Spleen (tissue), 11 donors: ENCODE data around the gene EPB41L4B. TPM values are rescaled to one million over a fixed set of nuclear protein-coding genes. Genes with fewer than 3 reads are reported as not detected.

Experiments used
- DNase-seq: peaks from one replicate; pipeline ENCODE4 v3.0.0-alpha.2; 2020
- H3K27ac ChIP-seq, 8 donors: fragments of 200-600 bp; sonication (generic) in 7 of 8; 1 replicate in 4 of 8; 2 replicates in 4 of 8; pipeline versions ENCODE4 v1.5.0 to v1.8.0; 2016 to 2021; ENCODE audit warnings: inconsistent platforms in 4 of 8, mild to moderate bottlenecking in 4 of 8, moderate library complexity in 1 of 8
- H3K27me3 ChIP-seq, 7 donors: fragments of 200-600 bp; sonication (generic) in 6 of 7; replicated peaks in 1 of 7; 1 replicate in 4 of 7; 2 replicates in 3 of 7; pipeline versions ENCODE4 v1.5.0 to v1.8.0; 2016 to 2021; ENCODE audit warnings: inconsistent platforms in 3 of 7, mild to moderate bottlenecking in 1 of 7
- H3K36me3 ChIP-seq, 6 donors: fragments of 200-600 bp; sonication (generic) in 5 of 6; 1 replicate in 4 of 6; 2 replicates in 2 of 6; pipeline versions ENCODE4 v1.5.0 to v1.8.0; 2016 to 2021; ENCODE audit warnings: inconsistent platforms in 2 of 6
- H3K4me1 ChIP-seq, 6 donors: fragments of 200-600 bp; sonication (generic) in 5 of 6; 1 replicate in 3 of 6; 2 replicates in 3 of 6; pipeline versions ENCODE4 v1.5.0 to v1.8.0; 2016 to 2021; ENCODE audit warnings: inconsistent platforms in 3 of 6
- H3K4me3 ChIP-seq, 8 donors: fragments of 200-600 bp; sonication (generic) in 7 of 8; 1 replicate in 4 of 8; 2 replicates in 4 of 8; pipeline versions ENCODE4 v1.5.0 to v1.8.0; 2016 to 2021; ENCODE audit warnings: inconsistent platforms in 4 of 8, mild to moderate bottlenecking in 4 of 8, moderate library complexity in 2 of 8
- H3K9me3 ChIP-seq, 8 donors: fragments of 200-600 bp; sonication (generic) in 7 of 8; 1 replicate in 4 of 8; 2 replicates in 4 of 8; pipeline versions ENCODE4 v1.5.0 to v1.8.0; 2016 to 2021; ENCODE audit warnings: inconsistent platforms in 4 of 8
- POLR2A ChIP-seq, 3 donors: fragments of 450-650 bp; IDR thresholded peaks; one replicate each; pipeline ENCODE4 v1.5.1; 2017; ENCODE audit warnings: antibody characterized with exemption in 3 of 3, mild to moderate bottlenecking in 1 of 3
- POLR2AphosphoS5 ChIP-seq, 3 donors: sonication (generic); formaldehyde crosslinking; IDR thresholded peaks; one replicate each; pipeline ENCODE4 v1.5.1; 2017; ENCODE audit warnings: antibody characterized with exemption in 3 of 3
- WGBS, 5 donors: extraction: QIAGEN DNeasy Blood & Tissue Kit in 3 of 5; methylation state at CpG; one replicate each; pipeline versions ENCODE4 v1.1.5 to v1.1.7; 2013 to 2018; 5-methylcytosine and 5-hydroxymethylcytosine counted together
- intact Hi-C: fragments of 100-400 bp; cut with DNase I; formaldehyde crosslinking; loops from one replicate; pipeline ENCODE4 v1.15.0; 2023; ENCODE audit warnings: low total_unique reads
- polyA plus RNA-seq, 3 donors: library from polyadenylated mRNA; stranded (reverse); fragments of 200-250 nt; gene quantifications; one replicate each; pipeline ENCODE4 v1.2.1, GENCODE V29; 2013
- total RNA-seq, 7 donors: library from RNA; depleted of rRNA in 3 of 7; stranded (reverse); fragments of >200 nt in 3 of 7; fragmentation: NEBNext Ultra II Directional in 4 of 7; extraction: Animal tissue kit (Norgen Biotek cat#: 25700) in 4 of 7; gene quantifications; one replicate each; pipeline versions ENCODE4 v1.1.0 to v1.2.1, GENCODE V29; 2016 to 2021
- TF ChIP-seq, protein P1 (sequence below), 11 experiments: fragments of 200-600 bp in 7 of 11; fragments of 450-650 bp in 4 of 11; sonication (generic) in 4 of 11; IDR thresholded peaks in 8 of 11; conservative IDR thresholded peaks in 3 of 11; 1 replicate in 7 of 11; 2 replicates in 4 of 11; pipeline versions ENCODE4 v1.4.0 to v1.8.0; 2016 to 2021; ENCODE audit warnings: antibody characterized with exemption in 11 of 11, inconsistent platforms in 4 of 11, mild to moderate bottlenecking in 1 of 11
- donor health status: healthy with polysubstance abuse.
- donor health status: DM: no; HTN: no; CAD: no; lungs with moderate emphysema.
- donor health status: DM: no; HTN: no; CAD: no.
- donor health status: Bipolar disorder and iron deficiency.
- donor health status: healthy.
- donor health status: DM: no; HTN: no; CAD: no.
- donor health status: DM: yes; HTN: yes; CAD: no.

Gene EPB41L4B
- total and polyA plus RNA-seq, 10 donors = 0.02 to 0.43 (median 0.18) TPM; not detected in 3

DNA sequence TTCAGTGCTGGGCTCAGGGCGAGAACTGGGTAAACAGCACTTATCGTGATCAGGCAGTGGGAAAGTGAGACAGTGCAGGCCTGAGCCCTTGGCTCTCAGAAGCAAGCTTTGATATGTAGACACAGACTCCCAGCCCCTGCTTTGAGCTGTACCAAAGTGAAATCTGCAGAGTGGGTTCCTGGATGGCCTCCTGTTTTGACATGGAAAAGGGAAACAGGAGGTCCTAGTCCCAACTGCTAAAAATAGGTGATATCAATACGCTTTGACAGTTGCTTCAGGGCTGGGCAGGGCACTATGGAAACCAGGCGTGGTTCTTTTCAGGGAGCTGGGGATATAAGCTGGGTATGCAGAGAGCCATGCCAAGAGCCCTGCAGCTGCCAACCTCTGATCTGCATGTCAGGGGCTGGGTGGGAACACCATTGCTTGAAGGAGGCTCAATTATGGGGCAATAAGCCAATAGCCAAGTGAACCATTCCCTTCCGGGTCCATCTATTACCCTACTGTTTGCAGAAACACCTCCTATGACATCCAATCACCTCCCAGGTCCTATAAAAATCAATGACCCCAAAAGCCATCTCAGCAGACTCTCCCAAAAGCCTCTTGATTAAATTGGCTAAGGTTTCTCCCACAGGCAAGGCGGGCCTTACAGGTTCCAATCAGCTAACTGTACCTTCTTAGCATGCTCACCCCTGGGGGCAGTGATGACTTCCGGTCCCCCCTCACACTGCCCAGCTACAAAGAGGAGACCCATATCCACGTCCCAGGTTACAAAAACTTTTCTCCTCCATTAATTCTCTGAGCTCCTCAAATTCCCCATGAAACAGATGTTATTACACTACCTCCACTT is 45.8 kb downstream of the EPB41L4B start:
- intact Hi-C loops = no loop called here
- Histone ChIP-seq H3K27ac (no peak overlapping the region), H3K9me3 (no peaks in the 10 kb centered on the region), H3K4me1 (no peaks in the 10 kb centered on the region), H3K4me3 (no peak overlapping the region), H3K36me3 (no peaks in the 10 kb centered on the region), H3K27me3 (peaks cover 0 to 20% (median 0%) of the 10 kb centered on the region in 7 donors)
- TF ChIP-seq POLR2A (IDR thresholded peaks at IDR 0.05) = no peak
- TF ChIP-seq, protein P1, sequence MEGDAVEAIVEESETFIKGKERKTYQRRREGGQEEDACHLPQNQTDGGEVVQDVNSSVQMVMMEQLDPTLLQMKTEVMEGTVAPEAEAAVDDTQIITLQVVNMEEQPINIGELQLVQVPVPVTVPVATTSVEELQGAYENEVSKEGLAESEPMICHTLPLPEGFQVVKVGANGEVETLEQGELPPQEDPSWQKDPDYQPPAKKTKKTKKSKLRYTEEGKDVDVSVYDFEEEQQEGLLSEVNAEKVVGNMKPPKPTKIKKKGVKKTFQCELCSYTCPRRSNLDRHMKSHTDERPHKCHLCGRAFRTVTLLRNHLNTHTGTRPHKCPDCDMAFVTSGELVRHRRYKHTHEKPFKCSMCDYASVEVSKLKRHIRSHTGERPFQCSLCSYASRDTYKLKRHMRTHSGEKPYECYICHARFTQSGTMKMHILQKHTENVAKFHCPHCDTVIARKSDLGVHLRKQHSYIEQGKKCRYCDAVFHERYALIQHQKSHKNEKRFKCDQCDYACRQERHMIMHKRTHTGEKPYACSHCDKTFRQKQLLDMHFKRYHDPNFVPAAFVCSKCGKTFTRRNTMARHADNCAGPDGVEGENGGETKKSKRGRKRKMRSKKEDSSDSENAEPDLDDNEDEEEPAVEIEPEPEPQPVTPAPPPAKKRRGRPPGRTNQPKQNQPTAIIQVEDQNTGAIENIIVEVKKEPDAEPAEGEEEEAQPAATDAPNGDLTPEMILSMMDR (IDR thresholded peaks at IDR 0.05 in 8 of 11, conservative IDR thresholded peaks at IDR 0.05 in 3 of 11) = no peak
- no peak for TF ChIP-seq POLR2AphosphoS5 (IDR thresholded peaks at IDR 0.05)
- 78 to 86% (median 82%) methylated on average over 8 of the region's 8 CpGs for WGBS, 5 donors
- DNase-seq = no peak

DNA sequence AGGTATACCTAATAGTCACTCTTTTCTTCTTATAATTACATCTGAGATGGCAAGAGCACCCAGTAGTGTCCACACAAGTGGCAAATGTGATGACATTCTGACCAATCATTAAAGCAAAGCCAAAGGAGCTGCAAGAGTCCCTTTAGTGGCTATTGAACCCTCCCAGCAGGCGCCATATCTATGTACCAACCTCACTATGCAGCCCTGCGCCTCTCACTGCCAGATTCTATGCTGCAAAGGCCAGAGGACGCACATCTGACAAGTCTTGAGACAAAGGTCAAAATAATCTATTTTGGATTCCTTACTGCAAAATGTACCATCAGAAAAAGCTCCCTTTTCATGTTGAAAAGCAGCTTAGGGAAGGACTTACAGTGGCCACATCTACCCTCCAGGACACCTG is 47.0 kb downstream of the EPB41L4B start:
- 84 to 94% (median 86%) methylated on average over 3 of the region's 3 CpGs for WGBS, 5 donors

DNA sequence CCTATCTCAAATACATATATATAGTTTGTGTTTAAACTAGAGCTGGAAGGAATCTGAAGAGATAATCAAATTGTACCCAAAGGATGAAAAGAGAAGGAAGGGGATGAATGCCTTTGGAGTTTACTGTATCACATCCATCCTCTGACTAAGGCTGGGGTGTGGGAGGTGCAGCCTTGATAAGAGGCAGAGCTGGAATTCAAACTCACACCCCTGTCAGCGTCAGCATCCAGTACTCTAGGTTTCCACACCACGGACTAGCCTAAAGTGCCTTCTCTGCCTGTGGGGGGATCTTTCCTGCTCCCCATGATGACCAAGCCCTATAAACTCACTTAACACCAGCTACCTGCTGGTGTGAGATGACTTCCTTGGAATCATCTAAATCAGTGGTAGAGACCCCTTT is 48.1 kb downstream of the EPB41L4B start:
- WGBS, 5 donors = 72 to 100% (median 89%) methylated on average over 2 of the region's 2 CpGs
- TF ChIP-seq POLR2AphosphoS5 (IDR thresholded peaks at IDR 0.05) = no peak
- TF ChIP-seq, protein P1 (IDR thresholded peaks at IDR 0.05 in 8 of 11, conservative IDR thresholded peaks at IDR 0.05 in 3 of 11) = no peak
- no peak for TF ChIP-seq POLR2A (IDR thresholded peaks at IDR 0.05)
- intact Hi-C loops = no loop called here

More for the DNA sequence above, 47.0 kb downstream of the EPB41L4B start:
- Histone ChIP-seq H3K9me3 (no peaks in the 10 kb centered on the region), H3K27ac (no peak overlapping the region), H3K27me3 (peaks cover 0 to 20% (median 0%) of the 10 kb centered on the region in 7 donors), H3K4me3 (no peak overlapping the region), H3K4me1 (no peaks in the 10 kb centered on the region), H3K36me3 (no peaks in the 10 kb centered on the region)
- TF ChIP-seq, protein P1 (IDR thresholded peaks at IDR 0.05 in 8 of 11, conservative IDR thresholded peaks at IDR 0.05 in 3 of 11) = no peak
- TF ChIP-seq POLR2AphosphoS5 (IDR thresholded peaks at IDR 0.05) = no peak
- no peak for TF ChIP-seq POLR2A (IDR thresholded peaks at IDR 0.05)
- intact Hi-C loops = no loop called here
- no peak for DNase-seq

DNA sequence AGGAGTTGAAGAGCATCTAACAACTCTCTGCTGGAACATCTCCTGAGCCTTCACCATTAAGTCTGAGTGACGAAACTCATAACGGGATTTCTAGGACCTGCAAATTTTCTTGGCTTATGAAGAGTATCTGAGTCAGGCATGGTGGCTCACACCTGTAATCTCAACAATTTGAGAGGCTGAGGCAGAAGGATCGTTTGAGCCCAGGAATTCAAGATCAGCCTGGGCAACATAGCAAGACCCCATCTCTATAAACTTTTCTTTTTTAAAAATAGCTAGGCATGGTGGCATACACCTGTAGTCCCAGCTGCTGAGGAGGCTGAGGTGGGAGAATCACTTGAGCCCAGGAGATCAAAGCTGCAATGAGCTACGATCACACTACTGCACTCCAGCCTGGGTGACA is 48.8 kb downstream of the EPB41L4B start:
- Histone ChIP-seq H3K9me3 (peaks cover 0 to 8% (median 0%) of the 10 kb centered on the region in 8 donors), H3K27me3 (peaks cover 0 to 20% (median 0%) of the 10 kb centered on the region in 7 donors), H3K4me1 (no peaks in the 10 kb centered on the region), H3K36me3 (no peaks in the 10 kb centered on the region), H3K4me3 (no peak overlapping the region), H3K27ac (no peak overlapping the region)
- DNase-seq = no peak
- TF ChIP-seq POLR2AphosphoS5 (IDR thresholded peaks at IDR 0.05) = no peak
- TF ChIP-seq, protein P1 (IDR thresholded peaks at IDR 0.05 in 8 of 11, conservative IDR thresholded peaks at IDR 0.05 in 3 of 11) = no peak
- TF ChIP-seq POLR2A (IDR thresholded peaks at IDR 0.05) = no peak
- intact Hi-C loops = no loop called here
- WGBS, 5 donors = 91 to 100% (median 95%) methylated on average over 4 of the region's 4 CpGs

More for the DNA sequence above, 48.1 kb downstream of the EPB41L4B start:
- DNase-seq = no peak
- H3K36me3 ChIP-seq = no peaks in the 10 kb centered on the region
- H3K9me3 ChIP-seq = peaks cover 0 to under 1% (median 0%) of the 10 kb centered on the region in 8 donors
- H3K4me1 ChIP-seq = no peaks in the 10 kb centered on the region
- H3K4me3 ChIP-seq = no peak overlapping the region
- H3K27me3 ChIP-seq = peaks cover 0 to 20% (median 0%) of the 10 kb centered on the region in 7 donors
- H3K27ac ChIP-seq = no peak overlapping the region
